Natural killer cell (primary cell): Measurements from ENCODE around the gene MED13. TPM values are rescaled to one million over a fixed set of nuclear protein-coding genes. Genes with fewer than 3 reads are reported as not detected.
A peak's percentile ranks its signal among the peaks of the same experiment; 100 is the strongest.
"Not testable (repeated sequence)": the region's sequence is repeated elsewhere in the genome, so short reads cannot be mapped to it uniquely, and the experiment has no call there.

Experiments used
- ATAC-seq, 3 donors: fragments of 150-1000 bp in 2 of 3; fragments of 200-7000 bp in 1 of 3; cut with Tn5 transposase; 1 replicate in 1 of 3; 2 replicates in 2 of 3; pipeline ENCODE4 v1.10.0; 2021; ENCODE audit warnings: mild to moderate bottlenecking in 2 of 3, moderate library complexity in 2 of 3
- DNase-seq, 2 donors: peaks; one replicate each; pipeline versions ENCODE4 v3.0.0 to v3.0.0-alpha.2; 2013 to 2021; ENCODE audit warnings: mixed read lengths in 1 of 2
- H3K27ac ChIP-seq: one replicate; pipeline ENCODE4 v1.5.1; 2013; ENCODE audit warnings: mild to moderate bottlenecking, low read length
- H3K27me3 ChIP-seq: one replicate; pipeline ENCODE4 v1.6.1; 2013; ENCODE audit warnings: low read length; ENCODE audit not compliant: control insufficient read depth, insufficient read depth
- H3K36me3 ChIP-seq: one replicate; pipeline ENCODE4 v1.6.1; 2013; ENCODE audit warnings: low read length; ENCODE audit not compliant: control insufficient read depth, insufficient read depth
- H3K4me1 ChIP-seq: one replicate; pipeline ENCODE4 v1.6.1; 2013; ENCODE audit warnings: low read length; ENCODE audit not compliant: control insufficient read depth, insufficient read depth
- H3K4me3 ChIP-seq: one replicate; pipeline ENCODE4 v1.5.1; 2013; ENCODE audit warnings: low read length
- H3K9me3 ChIP-seq: one replicate; pipeline ENCODE4 v1.6.1; 2013; ENCODE audit warnings: low read length; ENCODE audit not compliant: control insufficient read depth, insufficient read depth
- H3K27ac Mint-ChIP-seq, 2 donors: one replicate each; pipeline ENCODE4 v1.8.0; 2022; ENCODE audit warnings: mild to moderate bottlenecking in 2 of 2, mixed read lengths in 2 of 2, moderate library complexity in 1 of 2
- H3K27me3 Mint-ChIP-seq, 2 donors: one replicate each; pipeline ENCODE4 v1.8.0; 2022; ENCODE audit warnings: low read depth in 2 of 2, mixed read lengths in 2 of 2
- H3K36me3 Mint-ChIP-seq: one replicate; pipeline ENCODE4 v1.8.0; 2022; ENCODE audit warnings: mixed read lengths
- H3K4me1 Mint-ChIP-seq, 2 donors: one replicate each; pipeline ENCODE4 v1.8.0; 2022; ENCODE audit warnings: mixed read lengths in 2 of 2
- H3K4me3 Mint-ChIP-seq: one replicate; pipeline ENCODE4 v1.8.0; 2022; ENCODE audit warnings: mild to moderate bottlenecking, moderate library complexity, mixed read lengths
- H3K9me3 Mint-ChIP-seq, 2 donors: one replicate each; pipeline ENCODE4 v1.8.0; 2022; ENCODE audit warnings: mixed read lengths in 2 of 2
- WGBS: methylation state at CpG from one replicate; pipeline ENCODE4 v1.1.7; 2013; ENCODE audit warnings: missing lambda C conversion rate; ENCODE audit not compliant: insufficient coverage; 5-methylcytosine and 5-hydroxymethylcytosine counted together
- intact Hi-C: fragments of 100-400 bp; cut with micrococcal nuclease; formaldehyde crosslinking; loops from one replicate; pipeline ENCODE4 v1.14.2; 2022
- total RNA-seq, 4 donors: library from RNA; stranded (reverse); fragments of 120-200 nt in 1 of 4; gene quantifications; one replicate each; pipeline versions ENCODE4 v1.2.3 to v1.2.4, GENCODE V29; 2013 to 2022
- TF ChIP-seq, protein P1 (sequence below): fragments of 200-600 bp; IDR thresholded peaks from one replicate; pipeline ENCODE4 v1.8.0; 2022; ENCODE audit warnings: antibody characterized with exemption

MED13 gene
- total RNA-seq, 3 donors from 2014 or later (not counting 1 experiment from before 2014, with no cell fraction given), result 107 to 122 (median 116) TPM

DNA sequence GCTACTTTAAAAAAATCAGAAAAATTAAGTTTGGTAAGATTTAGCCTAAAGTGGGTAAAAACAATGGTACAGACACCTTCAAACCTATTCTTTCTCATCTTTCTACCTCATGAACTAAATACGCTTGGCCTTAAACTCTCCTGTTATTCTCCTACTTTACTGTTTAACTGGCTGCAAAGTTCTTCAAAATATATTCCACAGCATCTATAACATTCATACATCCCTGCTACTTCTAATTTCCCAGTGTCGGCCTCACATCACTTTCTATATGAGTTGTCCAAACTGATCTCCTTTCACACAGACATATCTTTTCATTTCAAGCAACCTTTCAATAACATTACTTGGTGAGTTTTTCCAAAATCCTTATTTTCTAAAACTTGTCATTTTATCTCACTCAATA lies 64.0 kb downstream of the MED13 start:
- 90% methylated on average over 2 of the region's 2 CpGs for whole genome bisulfite sequencing
- TF ChIP-seq, protein P1, sequence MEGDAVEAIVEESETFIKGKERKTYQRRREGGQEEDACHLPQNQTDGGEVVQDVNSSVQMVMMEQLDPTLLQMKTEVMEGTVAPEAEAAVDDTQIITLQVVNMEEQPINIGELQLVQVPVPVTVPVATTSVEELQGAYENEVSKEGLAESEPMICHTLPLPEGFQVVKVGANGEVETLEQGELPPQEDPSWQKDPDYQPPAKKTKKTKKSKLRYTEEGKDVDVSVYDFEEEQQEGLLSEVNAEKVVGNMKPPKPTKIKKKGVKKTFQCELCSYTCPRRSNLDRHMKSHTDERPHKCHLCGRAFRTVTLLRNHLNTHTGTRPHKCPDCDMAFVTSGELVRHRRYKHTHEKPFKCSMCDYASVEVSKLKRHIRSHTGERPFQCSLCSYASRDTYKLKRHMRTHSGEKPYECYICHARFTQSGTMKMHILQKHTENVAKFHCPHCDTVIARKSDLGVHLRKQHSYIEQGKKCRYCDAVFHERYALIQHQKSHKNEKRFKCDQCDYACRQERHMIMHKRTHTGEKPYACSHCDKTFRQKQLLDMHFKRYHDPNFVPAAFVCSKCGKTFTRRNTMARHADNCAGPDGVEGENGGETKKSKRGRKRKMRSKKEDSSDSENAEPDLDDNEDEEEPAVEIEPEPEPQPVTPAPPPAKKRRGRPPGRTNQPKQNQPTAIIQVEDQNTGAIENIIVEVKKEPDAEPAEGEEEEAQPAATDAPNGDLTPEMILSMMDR, result no peak
- no peak for ATAC-seq
- Mint-ChIP-seq H3K9me3 (no peaks in the 10 kb centered on the region), H3K36me3 (no peaks in the 10 kb centered on the region), H3K27me3 (no peaks in the 10 kb centered on the region), H3K27ac (no peak overlapping the region), H3K4me3 (no peak overlapping the region), H3K4me1 (peaks cover 33 to 34% of the 10 kb centered on the region in 2 donors)
- intact Hi-C loops, result no loop called here
- H3K27ac ChIP-seq, result no peak overlapping the region
- no peaks in the 10 kb centered on the region for H3K4me1 ChIP-seq
- H3K27me3 ChIP-seq, result no peaks in the 10 kb centered on the region
- no peak overlapping the region for H3K4me3 ChIP-seq
- DNase-seq, result no peak
- H3K36me3 ChIP-seq, result peaks cover 10% of the 10 kb centered on the region
- H3K9me3 ChIP-seq, result no peaks in the 10 kb centered on the region

DNA sequence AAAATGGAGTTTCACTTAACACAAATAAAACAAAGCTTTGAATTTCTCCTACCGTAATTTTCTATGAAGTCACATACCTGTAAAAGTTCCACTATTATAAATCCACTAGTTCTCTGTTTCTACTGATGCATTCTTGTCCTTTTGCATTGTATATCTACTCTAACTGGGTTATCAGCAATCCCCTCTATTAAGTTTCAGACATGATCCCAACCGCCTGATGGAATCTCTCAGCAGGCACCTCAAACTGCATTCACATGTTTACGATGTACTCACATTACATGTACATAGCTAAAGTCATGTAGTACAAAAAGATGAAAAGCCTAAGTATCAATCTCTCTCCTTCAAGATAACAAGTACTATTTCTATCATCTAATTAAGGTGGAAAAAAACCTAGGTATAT lies 64.9 kb downstream of the MED13 start:
- ATAC-seq, result no peak
- H3K4me3 ChIP-seq, result no peak overlapping the region
- no peak overlapping the region for H3K27ac ChIP-seq
- H3K27me3 ChIP-seq, result no peaks in the 10 kb centered on the region
- H3K36me3 ChIP-seq, result peaks cover 6% of the 10 kb centered on the region
- 96% methylated on average over 3 of the region's 3 CpGs for WGBS
- TF ChIP-seq, protein P1, result no peak
- no peaks in the 10 kb centered on the region for H3K27me3 Mint-ChIP-seq
- no peaks in the 10 kb centered on the region for H3K9me3 ChIP-seq
- DNase-seq, result no peak
- H3K4me1 Mint-ChIP-seq, result peaks cover 33 to 34% of the 10 kb centered on the region in 2 donors
- H3K36me3 Mint-ChIP-seq, result no peaks in the 10 kb centered on the region
- H3K4me1 ChIP-seq, result no peaks in the 10 kb centered on the region
- intact Hi-C loops, result no loop called here
- H3K27ac Mint-ChIP-seq, result peak overlapping the region; percentile 14 to 29
- H3K9me3 Mint-ChIP-seq, result no peaks in the 10 kb centered on the region
- H3K4me3 Mint-ChIP-seq, result no peak overlapping the region

DNA sequence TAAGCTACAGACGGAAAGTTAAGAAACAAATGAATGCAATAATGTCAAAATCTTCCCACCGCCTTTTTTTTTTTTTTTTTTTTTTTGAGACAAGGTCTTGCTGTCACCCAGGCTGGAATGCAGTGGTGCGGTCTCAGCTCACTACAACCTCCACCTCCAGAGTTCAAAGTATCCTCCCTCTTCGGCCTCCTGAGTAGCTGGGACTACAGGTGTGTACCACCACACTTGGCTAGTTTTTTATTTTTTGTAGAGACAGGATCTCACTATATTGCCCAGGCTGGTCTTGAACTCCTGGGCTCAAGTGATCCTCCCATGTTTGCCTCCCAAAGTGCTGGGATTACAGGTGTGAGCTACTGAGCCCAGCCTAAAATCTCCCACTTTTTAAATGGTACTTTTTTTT lies 66.5 kb downstream of the MED13 start:
- H3K4me3 Mint-ChIP-seq, intact Hi-C loops, H3K4me1 ChIP-seq, H3K9me3 ChIP-seq, H3K4me3 ChIP-seq, ATAC-seq, H3K27ac ChIP-seq, H3K36me3 Mint-ChIP-seq, H3K27me3 ChIP-seq, H3K27me3 Mint-ChIP-seq, DNase-seq, H3K9me3 Mint-ChIP-seq: not testable (repeated sequence)
- Mint-ChIP-seq H3K27ac (peak overlapping the region in 1 of 2 donors; percentile 4), H3K4me1 (peaks cover 21 to 23% of the 10 kb centered on the region in 2 donors)
- WGBS, result 100% methylated on average over 2 of the region's 4 CpGs
- peaks cover 15% of the 10 kb centered on the region for H3K36me3 ChIP-seq

GRCh38 chr17:61997664-61998063 lies 67.4 kb downstream of the MED13 start:
- Histone ChIP-seq H3K27me3 (no peaks in the 10 kb centered on the region), H3K4me1 (no peaks in the 10 kb centered on the region), H3K27ac (no peak overlapping the region), H3K36me3 (peaks cover 18% of the 10 kb centered on the region), H3K9me3 (no peaks in the 10 kb centered on the region), H3K4me3 (no peak overlapping the region)
- DNase-seq (no peak), ATAC-seq (no peak)
- H3K4me1 Mint-ChIP-seq, result peaks cover 21 to 31% of the 10 kb centered on the region in 2 donors
- peak overlapping the region in 1 of 2 donors; percentile 4 for H3K27ac Mint-ChIP-seq
- WGBS, result 70% methylated on average over 2 of the region's 2 CpGs
- TF ChIP-seq, protein P1, result no peak
- H3K9me3 Mint-ChIP-seq, result no peaks in the 10 kb centered on the region
- H3K4me3 Mint-ChIP-seq, result no peak overlapping the region
- H3K27me3 Mint-ChIP-seq, result no peaks in the 10 kb centered on the region
- no peaks in the 10 kb centered on the region for H3K36me3 Mint-ChIP-seq
- intact Hi-C loops, result no loop called here
